SKM-1 treated with dmso at 0.1 percent for 144 hours (cell line): ENCODE measurements around the gene ITK.

ENCODE experiments used
- DNase-seq: peaks from one replicate; lab custom pipeline; 2025; ENCODE audit not compliant: unreplicated experiment; lab: John Stamatoyannopoulos, UW

ITK gene

DNA sequence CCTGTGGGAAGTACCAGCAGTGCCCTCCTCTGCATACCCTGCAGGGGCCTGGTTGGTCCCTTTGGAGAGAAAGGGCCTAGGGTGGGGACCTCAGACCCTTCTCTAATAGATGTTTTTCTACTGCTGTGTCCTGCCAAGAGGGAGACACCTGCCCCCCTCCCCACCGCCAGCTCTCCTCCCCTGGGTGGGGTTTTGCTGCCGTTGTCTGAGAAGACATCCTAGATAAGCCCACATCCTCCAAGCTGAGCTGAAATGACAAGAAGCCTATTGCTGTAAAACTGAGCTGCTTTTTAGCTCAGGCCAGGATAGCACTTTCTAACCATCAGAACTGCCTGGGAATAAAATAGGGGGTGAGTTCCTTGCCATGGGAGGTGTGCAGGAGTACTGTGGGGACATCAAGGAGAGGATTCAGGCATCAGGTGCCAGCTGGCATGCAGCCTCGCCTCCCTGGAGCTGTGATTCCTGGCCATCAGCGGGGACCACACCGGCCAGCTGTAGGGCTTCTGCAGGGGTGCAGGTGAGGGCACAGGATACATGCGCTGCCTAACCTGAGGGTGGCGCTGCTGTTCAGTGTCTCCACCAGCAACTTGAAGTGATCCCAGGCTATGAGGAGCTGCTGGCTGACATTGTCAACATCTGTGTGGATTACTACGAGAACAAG is 123.2 kb downstream of the ITK start:
- no peak for DNase-seq
